Activated CD4-positive, alpha-beta T cell treated with anti-CD3 and anti-CD28 coated beads, Interleukin-2, amount 50 U/mL, for 4 hours (primary cell): ENCODE measurements around the gene C2orf68.
A peak's percentile ranks its signal among the peaks of the same experiment; 100 is the strongest.
"Not testable (repeated sequence)": the region's sequence is repeated elsewhere in the genome, so short reads cannot be mapped to it uniquely, and the experiment has no call there.

ENCODE experiments used
- DNase-seq, 2 experiments: peaks; one replicate each; pipeline ENCODE4 v3.0.0-alpha.2; 2020

C2orf68 gene

DNA sequence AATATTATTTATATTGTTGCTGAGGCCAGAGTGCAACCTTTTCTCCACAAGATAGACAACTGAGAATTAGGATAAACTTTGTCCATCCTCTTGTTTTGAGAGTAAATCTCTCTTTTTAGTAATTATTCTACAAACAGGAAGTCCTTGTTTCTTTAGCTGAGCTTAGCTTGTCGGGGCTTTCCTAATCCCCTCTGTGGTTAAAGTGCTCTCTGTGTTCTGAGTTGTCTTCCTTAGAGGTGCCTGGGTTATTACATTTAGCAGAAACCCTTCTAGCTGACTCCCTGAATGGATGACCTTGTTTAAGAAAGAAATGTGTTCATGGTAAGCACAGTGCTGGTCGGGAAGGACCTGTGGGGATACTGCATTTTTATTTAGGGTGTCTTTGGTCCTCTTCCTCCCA is 16.8 kb upstream of the C2orf68 start:
- no peak for DNase-seq

DNA sequence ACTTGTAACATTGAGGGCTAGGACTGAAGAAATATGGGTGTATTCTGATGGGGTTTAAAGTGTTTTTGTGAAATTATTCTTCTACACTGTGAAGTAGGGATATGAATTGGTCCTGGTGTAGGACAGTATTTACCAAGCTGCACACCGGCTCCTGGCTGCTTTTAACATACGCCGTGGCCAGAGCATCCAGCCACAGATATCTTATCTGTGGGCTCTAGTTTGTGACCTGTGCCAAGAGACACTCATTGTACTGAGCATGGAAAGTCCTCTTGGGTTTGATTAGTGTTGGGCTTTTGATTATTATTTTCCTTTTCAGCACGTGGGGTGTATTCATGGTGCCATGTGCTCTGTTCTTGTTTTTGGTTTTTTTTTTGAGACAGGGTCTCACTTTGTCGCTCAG is 12.1 kb upstream of the C2orf68 start:
- DNase-seq, result no peak

DNA sequence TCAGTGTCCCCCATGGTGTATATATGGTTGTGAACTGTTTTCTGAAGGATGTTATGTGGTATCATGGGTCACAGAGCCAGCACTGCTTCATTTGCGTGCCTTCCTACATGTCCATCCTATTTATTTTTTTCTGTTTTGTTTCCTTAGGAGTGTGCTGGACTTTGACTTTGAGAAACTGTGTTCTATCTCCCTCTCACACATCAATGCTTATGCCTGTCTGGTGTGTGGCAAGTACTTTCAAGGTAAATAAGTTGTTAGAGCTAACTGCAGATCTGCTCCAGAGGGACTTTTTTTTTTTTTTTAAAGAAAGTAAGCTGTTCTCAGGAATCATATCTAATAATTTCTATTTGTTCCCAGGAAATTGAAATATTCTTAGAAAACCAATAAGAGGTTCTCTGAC is 9.5 kb upstream of the C2orf68 start:
- no peak for DNase-seq

DNA sequence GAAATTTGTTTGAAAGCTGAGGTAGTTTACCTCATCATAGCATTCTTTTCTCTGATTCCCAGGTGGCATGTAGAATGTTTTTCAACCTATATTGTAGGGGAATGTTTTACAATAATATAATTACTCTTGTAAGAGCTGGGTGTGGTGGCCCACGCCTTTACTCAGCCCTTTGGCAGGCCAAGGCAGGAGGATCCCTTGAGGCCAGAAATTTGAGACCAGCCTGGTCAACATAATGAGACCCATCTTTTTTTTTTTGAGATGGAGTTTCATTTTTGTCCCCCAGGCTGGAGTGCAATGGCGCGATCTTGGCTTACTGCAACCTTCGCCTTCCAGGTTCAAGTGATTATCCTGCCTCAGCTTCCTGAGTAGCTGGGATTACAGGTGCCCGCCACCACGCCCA is 7.8 kb upstream of the C2orf68 start:
- DNase-seq, result no peak

DNA sequence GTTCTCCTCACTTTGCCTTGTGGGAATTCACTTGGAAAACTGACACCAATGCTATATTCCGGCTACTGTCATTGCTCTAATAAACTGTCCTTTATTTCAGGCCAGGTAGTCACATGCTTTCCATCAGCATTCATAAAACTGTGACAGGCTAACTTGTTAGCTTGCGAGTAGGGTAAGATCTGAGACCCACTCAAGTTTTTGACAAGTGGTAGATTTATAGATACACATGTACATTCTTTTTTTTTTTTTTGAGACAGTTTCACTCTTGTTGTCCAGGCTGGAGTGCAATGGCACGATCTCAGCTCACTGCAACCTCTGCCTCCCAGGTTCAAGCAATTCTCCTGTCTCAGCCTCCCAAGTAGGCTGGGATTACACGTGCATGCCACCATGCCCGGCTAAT is 5.9 kb upstream of the C2orf68 start:
- DNase-seq, result not testable (repeated sequence)

DNA sequence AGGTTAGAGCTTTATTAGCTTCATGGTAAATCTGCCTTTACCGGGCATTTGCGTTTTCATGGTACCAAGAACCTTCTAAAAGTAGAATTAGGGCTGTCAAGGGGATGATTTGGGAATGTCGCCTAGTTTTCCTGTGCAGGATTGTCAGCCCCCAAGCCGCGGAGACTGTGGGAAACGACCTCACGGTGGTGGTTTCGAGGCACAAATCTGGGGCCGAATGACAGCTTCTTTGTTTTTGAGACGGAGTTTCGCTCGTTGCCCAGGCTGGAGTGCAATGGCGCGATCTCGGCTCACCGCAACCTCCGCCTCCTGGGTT is 3.5 kb upstream of the C2orf68 start:
- no peak for DNase-seq

DNA sequence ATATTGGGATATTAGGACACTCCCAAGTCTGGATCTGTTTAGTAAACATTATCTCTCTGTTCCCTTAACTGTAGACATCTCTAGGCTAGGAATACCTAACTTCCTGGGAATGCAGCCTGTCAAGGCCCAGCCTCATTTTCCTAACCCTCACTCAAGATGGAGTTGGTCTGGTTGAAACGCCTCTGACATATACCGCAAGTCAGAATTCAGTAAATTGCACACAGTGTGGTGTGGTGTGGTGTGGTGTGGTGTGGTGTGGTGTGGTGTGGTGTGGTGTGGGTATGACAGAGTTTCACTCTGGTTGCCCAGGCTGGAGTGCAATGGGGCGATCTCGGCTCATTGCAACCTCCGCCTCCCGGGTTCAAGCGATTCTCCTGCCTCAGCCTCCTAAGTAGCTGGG is 2.9 kb upstream of the C2orf68 start:
- DNase-seq, result not testable (repeated sequence)

DNA sequence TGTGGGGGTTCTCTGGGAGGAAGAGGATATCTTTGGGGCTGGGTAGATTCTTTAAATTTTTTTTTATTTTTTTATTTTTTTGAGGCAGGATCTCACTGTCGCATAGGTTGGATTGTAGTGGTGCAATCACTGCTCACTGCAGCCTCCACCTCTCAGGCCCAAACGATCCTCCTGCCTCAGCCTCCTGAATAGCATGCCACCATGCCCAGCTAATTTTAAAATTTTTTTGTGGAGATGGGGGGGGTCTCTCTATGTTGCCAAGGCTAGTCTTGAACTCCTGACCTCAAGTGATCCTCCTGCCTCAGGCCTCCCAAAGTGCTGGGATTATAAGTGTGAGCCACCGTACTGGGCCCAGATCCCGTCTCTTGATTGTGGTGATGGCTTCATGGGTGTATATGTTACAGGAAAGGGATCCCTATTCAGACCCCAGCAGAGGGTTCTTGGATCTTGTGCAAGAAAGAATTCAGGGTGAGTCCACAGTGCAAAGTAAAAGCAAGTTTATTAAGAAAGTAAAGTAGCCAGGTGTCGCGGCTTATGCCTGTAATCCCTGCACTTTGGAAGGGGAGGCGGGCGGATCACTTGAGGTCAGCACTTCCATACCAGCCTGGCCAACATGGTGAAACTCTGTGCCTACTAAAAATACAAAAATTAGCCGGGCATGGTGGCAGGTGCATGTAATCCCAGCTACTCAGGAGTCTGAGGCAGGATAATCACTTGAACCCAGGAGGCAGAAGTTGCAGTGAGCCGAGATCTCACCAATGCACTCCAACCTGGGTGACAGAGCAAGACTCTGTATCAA is 2.0 kb upstream of the C2orf68 start:
- no peak for DNase-seq

DNA sequence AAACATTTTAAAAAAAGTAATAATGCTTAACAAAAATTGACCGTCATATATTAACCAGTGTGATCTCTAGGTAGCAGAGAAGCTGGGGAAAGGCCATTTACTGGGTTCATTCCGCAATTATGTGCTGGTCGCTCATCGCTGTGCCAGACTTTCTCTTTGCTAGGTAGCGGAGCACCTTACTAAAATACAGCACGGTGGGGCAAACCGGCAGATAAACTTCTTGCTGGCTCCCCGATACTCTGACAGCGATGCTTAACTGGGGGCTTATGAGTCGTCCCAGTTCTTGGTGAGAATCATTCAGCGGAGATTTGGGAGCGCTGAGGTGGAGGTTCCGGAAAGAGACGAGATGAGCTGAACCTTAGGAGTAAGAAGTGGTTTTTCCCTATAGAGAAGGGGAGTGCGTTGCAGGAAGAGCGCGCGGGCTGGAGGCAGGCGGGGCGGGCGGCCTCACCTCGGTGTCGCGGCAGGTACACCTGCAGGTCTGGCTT is 605 bp downstream of the C2orf68 start:
- DNase-seq, result no peak

DNA sequence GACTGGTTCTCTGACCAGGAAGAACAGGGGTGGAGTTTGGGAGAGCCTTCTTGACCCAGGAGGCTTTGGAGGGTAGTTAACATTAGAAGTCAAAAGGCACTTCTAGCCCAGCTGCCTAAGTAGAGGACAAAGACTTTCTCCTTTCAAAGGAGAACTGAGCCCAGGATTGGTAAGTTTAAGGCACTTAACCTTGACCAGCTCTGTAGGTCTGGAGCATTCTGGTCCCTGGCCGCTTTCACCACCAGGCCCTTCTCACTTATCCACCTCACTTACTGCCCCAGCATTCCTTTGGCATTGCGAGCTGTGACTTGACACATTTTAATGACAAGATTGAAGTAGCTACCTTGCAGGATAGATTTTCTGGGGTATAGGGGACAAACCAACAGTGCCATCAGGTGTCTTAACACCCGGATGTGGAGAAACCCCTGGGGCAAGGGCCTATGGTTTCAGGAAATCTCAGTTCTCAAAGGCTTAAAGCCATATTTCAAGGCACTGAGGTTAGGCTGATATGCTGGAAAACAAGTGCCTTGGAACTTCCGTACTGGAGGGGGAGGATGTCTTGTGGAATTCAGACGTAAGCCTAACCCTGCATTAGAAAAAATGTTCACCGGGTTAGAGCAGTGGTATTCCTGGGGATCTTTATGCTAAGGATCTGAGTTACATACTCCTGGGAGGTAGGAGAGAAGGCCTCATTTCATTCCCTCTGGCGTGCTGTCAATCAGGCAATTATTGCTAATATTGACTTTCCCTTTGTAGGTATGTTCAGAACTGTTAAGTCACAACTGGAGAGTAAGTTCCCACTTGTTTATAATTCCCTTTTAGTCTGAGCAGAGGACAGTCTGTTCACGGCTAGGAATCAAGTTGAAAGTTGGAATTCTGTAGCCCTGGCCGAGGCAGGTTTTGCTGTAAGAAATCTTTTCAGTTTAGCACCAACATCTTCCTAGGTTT is 4.3 kb downstream of the C2orf68 start:
- DNase-seq, result no peak

DNA sequence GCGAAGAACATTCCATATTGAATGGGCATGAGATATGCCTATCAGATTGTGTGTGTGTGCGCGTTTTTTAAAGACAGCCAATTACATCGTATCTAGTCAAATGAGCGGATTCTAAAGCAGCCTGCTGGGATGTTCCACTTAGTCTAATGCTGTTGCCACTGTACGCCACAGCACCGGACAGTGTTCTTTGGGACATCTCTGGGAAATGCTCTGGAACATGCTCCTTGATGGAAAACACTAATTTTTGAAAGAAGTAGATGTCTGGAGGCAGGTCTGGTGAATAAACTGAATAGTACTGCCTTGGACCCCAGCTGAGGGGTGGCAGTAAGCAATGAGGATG is 5.8 kb downstream of the C2orf68 start:
- DNase-seq, result no peak

DNA sequence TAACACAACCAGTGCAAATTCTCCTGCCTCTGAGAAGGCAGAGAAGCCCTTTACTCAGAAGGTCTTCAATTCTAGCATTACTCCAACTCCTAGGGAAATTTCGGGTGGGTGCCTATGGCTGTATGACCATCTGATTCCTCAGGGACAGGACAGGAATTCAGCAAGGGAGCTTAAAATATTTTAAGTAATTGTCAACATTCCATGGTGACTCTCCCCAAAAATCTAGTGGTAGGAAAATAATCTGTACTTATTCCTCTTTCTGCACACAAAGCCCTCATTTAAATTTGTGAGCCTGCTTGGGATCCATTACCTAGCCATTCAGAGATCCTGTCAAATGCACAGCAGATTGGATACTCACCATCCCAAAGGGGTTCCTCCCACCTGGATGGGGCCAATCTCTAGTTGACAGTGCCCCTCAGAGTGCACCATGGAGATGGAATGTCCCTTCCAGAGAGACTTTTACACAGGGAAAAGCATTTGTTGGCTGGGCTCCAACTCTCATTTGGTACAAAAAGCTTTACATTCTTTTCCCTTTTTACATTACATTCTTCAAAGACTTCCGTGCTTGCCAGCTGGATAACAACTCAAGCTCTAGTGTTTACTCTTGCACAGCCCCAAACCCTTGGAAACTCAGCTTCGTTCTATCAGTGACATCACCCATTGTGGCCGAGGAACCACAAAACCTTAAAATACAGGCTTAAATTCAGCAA is 6.3 kb downstream of the C2orf68 start:
- no peak for DNase-seq

DNA sequence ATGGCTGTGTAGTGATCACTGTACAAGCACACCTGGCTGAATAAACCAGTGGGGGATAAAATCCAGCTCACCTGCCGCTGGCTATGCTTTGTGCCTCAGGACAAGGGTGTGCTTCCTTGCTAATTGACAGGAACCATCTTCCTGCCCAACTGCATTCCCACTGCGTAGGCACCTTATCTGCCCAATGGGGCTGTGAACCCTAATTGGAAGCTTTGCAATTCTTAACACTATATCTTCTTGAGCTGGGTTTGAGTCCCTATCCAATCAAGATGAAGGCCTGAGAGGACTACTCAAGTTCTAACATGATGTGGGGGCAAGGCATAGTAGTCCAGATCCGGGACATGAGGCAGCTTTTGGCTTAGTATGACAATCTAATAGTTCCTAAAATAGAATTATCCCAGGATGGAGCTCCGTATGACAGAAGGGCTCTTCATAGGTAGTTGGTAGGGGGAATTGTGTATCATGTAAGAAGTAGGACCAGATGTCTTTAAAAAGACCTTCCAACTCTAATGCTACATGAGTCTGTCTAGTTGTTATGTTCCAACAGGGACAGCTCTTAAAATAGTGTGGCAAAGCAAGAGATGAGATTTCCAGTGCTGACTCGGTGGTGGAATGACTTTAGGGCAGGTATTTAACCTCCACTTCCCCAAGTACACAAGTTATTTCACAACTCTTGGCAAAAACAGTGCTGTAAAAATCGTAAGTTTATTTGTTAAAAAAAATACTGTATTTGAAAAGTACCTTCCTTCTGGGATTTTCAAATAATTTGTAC is 7.1 kb downstream of the C2orf68 start:
- no peak for DNase-seq

DNA sequence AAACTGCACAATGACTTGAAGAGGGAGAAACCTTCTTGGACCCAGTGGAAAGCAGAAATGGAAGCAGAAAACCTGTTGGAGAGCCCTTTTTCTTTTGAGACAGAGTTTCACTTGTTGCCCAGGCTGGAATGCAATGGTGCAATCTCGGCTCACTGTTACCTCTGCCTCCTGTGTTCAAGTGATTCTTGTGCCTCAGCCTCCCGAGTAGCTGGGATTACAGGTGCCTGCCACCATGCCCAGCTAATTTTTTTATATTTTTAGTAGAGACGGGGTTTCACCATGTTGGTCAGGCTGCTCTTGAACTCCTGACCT is 7.8 kb downstream of the C2orf68 start:
- not testable (repeated sequence) for DNase-seq

DNA sequence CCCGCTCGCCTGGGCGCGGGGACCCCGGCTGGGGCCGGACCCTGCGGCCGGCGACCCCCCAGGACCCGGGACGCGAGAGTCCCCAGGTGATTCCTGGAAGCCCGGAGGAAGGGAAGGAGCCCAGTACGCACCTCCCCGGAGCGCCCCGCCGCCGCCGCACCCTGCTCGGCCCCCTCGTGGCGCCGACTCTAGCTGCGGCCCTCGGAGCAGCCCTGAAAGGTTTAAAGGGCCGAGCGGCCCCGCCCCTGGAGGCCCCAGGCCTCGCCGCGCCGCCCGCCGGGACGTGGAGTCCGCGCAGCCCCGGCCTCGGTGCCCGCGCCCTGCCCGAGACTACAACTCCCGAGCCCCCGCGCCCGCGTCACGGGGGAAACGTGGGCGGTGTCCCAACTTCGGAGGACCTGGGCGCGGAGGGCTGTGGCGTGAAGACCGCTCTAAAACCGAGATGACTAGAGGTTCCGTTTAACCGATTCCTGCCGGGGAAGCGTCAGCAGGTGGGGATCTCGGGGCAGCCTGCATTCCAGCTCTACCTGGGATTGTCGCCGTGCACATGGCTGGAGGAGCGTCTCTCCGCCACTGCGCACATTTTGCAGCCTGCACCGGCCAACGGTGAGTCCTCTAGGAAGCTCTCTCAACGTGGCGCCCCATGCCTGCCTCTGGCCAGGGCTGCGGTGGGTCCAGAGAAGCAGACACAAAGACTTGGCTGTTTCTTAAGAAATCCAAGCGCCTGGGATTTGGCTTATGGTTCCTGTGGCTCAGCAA is 9.2 kb downstream of the C2orf68 start, which contains the start of gene TMEM150A:
Gene TMEM150A (minus strand): TSS at position 223 of the 759 bp plus-strand sequence. CDS start 750 bp downstream, outside the sequence.
- peak; percentile 77 to 79 for DNase-seq

DNA sequence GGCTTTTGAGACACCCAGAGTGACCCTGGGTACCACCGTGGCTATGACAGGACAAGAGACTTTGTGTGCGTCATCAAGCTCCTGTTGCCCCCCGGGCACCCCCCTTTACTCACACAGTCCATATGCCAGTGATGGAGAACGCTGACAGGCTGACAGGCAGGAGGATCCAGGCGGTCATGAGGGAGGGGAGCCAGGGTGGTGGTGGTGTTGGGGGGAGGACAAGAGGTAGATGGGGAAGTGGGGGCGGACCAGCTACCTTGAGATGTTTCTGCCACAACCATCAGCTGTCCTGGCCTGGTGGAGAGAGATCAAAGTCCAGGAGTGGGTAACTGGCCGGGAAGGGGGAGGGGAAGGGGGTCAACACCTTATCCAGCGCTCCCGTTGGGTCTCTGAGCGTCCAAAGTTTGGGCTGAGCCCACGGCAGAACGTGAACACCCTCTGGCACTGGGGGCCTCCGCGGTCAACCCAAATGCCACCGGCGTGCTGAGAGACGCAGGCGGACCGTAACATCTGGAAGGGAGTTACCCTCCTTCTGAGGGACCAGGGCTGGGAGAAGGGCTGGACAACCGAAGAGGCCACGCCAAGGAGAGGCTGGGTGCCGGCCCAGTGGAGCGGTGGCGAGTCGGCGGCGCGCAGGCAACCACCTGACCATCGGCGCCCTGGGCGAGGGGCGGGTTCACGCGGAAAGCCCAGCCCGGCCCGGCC is 9.9 kb downstream of the C2orf68 start:
- DNase-seq, result no peak

DNA sequence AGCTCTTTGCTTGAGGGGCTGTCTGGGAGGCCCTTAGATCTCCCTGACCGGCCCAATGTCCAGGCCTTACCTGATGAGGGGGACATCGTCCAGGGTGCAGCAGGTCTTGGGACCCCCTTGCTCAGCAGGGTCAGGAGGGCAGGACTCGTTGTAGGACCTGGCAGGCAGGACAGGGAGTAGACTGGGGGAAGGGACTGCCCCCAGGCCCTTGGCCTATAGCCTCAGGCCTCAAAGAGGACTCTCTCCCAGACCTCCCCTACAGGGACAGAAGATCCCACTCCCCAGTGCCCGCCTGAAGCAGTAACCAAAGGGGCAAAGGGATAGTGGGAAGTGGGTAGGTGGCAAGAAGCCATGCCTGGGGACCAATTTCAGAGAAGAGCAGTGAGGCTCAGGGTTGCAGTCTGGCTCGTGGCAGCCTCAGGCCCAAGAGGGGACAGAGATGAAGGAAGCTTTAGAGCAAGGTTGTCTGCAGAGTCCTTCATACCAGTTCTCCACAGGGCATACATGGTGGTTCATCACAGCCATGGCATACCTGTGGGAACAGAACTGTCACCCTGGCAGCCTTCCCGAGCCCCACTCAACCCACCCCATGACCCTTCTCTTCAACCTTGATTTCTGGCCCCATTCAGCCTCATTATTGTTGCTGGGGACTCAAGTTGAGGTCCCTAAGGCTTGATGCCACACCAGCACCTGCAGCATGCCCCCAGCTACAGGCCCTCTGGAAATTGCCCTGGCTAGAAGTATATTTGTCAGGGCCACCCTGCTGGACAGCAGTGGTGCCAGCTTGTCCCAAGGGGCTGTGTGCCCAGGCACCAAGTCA is 10.7 kb downstream of the C2orf68 start:
- no peak for DNase-seq

DNA sequence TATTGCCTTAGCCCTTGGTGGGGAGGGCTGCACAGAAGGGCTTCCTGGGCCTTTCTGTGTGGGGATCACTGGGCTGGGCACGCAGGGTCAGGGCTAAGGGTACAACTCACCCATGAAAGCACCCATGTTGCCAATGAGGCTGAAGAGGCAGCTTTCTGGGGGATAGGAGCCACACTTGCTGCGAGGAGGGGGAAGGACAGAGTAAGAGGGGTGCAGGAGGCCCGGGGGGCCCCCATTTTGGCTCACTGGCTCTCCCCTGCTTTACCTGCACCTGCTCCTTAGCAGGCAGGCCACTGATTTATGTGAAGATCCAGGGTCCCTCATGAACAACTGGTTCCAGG is 11.7 kb downstream of the C2orf68 start:
- DNase-seq, result no peak

DNA sequence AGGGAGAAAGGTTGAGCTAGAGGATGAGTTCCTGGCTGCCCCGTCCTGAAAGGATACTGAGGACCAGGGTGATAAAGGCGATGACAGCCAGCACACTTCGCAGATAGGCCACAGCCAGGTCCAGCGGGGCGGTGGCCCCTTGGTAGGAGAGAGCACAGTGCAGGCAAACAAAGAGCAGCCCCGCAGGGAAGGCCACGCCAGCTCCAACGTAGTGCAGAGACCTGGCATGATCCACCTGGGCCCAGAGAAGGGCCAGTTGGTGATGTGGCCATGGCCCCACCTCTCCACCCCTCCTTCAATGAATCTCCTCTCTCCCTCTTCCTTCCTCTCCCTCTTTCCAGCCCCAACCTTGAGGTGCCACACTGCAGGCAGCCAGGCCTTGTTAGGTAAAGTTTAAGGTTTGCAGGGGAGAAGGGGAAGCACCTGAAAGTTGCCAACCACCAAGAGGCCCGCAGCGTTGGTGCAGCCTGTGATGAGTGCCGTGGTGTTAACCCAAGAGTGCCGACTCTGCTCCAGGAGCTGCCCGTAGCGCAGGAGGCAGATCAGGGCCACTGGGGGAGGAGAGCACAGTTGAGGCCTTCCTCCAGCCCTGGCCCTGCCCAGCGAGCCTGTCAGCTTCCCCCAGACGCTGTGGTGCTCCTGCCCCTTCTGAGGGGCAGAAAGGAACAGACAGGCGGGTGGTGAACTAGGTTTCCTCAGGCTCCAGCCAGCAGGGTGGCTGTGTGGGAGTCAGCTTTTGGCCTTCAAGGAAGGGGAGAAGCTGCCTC is 12.2 kb downstream of the C2orf68 start:
- DNase-seq, result no peak
